ENCODE measurements around the gene SIK3. TPM values are rescaled to one million over a fixed set of nuclear protein-coding genes. Genes with fewer than 3 reads are reported as not detected.

SIK3 gene
- total and polyA plus RNA-seq, 2 donors (not counting 3 experiments of a cell fraction or from before 2014, with no cell fraction given): 10.3 to 21.3 TPM

GRCh38 chr11:116794851-116795250, 303.4 kb downstream of the SIK3 start:
- dilution Hi-C loops (cut with MboI; ENCODE audit: extremely low pct_ligation_motif_present, low sequenced_read_pairs): no loop called here
- H2AFZ ChIP-seq (ENCODE audit: low read depth, low read length): no peak overlapping the region
- no peaks in the 10 kb centered on the region for H3K9me3 ChIP-seq (replicated peaks; ENCODE audit: control insufficient read depth, insufficient read depth, low read length)
- no peak overlapping the region for H3K4me2 ChIP-seq (ENCODE audit: insufficient read depth, low read length)
- ChIA-PET POLR2A (no interaction called here), CTCF (interaction anchor here (1.1 kb wide), 1 partner anchor 15 kb away, joined by 3 read pairs; no protein-coding TSS in a partner anchor)
- no peaks in the 10 kb centered on the region for H3K36me3 ChIP-seq (ENCODE audit: control insufficient read depth in 2 of 2, extremely low read depth in 1 of 2, insufficient read depth in 2 of 2, low read length in 2 of 2)
- intact Hi-C loops (cut with micrococcal nuclease): loop anchor here (5.0 kb wide), 1 partner anchor 72 kb away; no protein-coding TSS in a partner anchor
- no TSS peak for BruUV-seq (replicated peaks)
- DNase-seq (ENCODE audit: low read depth, low spot score): no peak
- no peak overlapping the region for H3K27ac ChIP-seq (ENCODE audit: insufficient read depth, low read depth, low read length)
- no peak overlapping the region for H3K9ac ChIP-seq (replicated peaks; ENCODE audit: extremely low read depth, insufficient read depth, low read length)
- no peak for TF ChIP-seq GATA2 (IDR thresholded peaks at IDR 0.05; ENCODE audit: insufficient read depth, insufficient read length, low read depth, low read length)
- TF ChIP-seq MAX (IDR thresholded peaks at IDR 0.05; ENCODE audit: insufficient read depth, insufficient read length): no peak
- TF ChIP-seq EZH2 (IDR thresholded peaks at IDR 0.05; ENCODE audit: borderline replicate concordance, low read depth, low read length, severe bottlenecking): no peak
- no peak for TF ChIP-seq CTCF (IDR thresholded peaks at IDR 0.05; ENCODE audit: extremely low read depth in 1 of 2, insufficient read depth in 1 of 2, low read depth in 1 of 2, low read length in 2 of 2)
- no peak for TF ChIP-seq FOS (IDR thresholded peaks at IDR 0.05; ENCODE audit: borderline replicate concordance, insufficient read depth, low read length)
- no peak for TF ChIP-seq JUN (IDR thresholded peaks at IDR 0.05; ENCODE audit: borderline replicate concordance, insufficient read depth, insufficient read length, low read depth)
- no peak for TF ChIP-seq MYC (IDR thresholded peaks at IDR 0.05; ENCODE audit: low read depth, low read length)
- TF ChIP-seq POLR2AphosphoS5 (IDR thresholded peaks at IDR 0.05; ENCODE audit: insufficient read depth, low read depth, low read length): no peak
- no peak for TF ChIP-seq POLR2A (IDR thresholded peaks at IDR 0.05; ENCODE audit: low read depth, low read length)
- H3K4me1 ChIP-seq (ENCODE audit: control insufficient read depth, extremely low read depth, insufficient read depth, low read length): no peaks in the 10 kb centered on the region
- no peak for FAIRE-seq
- no peak overlapping the region for H3K4me3 ChIP-seq (replicated peaks in 1 of 3; ENCODE audit: insufficient read depth in 1 of 3, low read depth in 1 of 3, low read length in 3 of 3)
- H3K9me1 ChIP-seq (replicated peaks; ENCODE audit: control insufficient read depth, extremely low read depth, insufficient read depth, low read length): no peaks in the 10 kb centered on the region
- H4K20me1 ChIP-seq (replicated peaks; ENCODE audit: control insufficient read depth, extremely low read depth, insufficient read depth, low read length): no peaks in the 10 kb centered on the region
- H3K27me3 ChIP-seq (ENCODE audit: control insufficient read depth in 2 of 2, insufficient read depth in 2 of 2, low read length in 2 of 2): peaks cover 4 to 5% of the 10 kb centered on the region in 2 experiments
- H3K79me2 ChIP-seq (ENCODE audit: control insufficient read depth, insufficient read depth, low read length): no peaks in the 10 kb centered on the region

Measured in endothelial cell of umbilical vein (primary cell).